Measurements from ENCODE around the gene NFATC1. TPM values are rescaled to one million over a fixed set of nuclear protein-coding genes. Genes with fewer than 3 reads are reported as not detected.

Gene NFATC1
- total RNA-seq, 2 donors from 2014 or later, result 20.3 to 79.3 TPM

DNA sequence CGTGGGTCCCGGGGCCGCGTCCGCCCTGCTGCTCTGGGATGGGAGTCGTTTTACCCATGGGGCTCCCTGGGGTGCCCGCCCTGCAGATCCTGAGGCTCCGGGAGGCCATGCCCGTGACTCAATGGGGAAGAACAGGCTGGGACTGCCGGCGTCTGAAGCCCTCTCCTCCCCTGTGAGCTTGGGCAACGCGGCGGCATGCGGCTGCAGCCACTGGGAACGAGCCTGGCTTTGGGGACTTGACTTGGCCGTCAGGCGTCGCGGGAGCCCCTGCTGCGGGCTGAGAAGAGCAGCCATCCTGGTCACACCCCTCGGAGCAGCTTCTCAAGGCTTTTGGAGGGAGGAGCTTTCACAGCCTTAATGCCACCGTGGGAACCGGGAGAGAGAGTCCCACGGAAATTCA is 157.0 kb downstream of the NFATC1 start:
- H3K36me3 Mint-ChIP-seq (ENCODE audit: low read depth), result no peaks in the 10 kb centered on the region
- H3K4me1 Mint-ChIP-seq, result no peaks in the 10 kb centered on the region
- H3K27ac Mint-ChIP-seq, result no peak overlapping the region
- no peaks in the 10 kb centered on the region for H3K27me3 Mint-ChIP-seq
- no peaks in the 10 kb centered on the region for H3K9me3 Mint-ChIP-seq
- no peak overlapping the region for H3K4me3 Mint-ChIP-seq
- no peak for ATAC-seq (replicated peaks)

DNA sequence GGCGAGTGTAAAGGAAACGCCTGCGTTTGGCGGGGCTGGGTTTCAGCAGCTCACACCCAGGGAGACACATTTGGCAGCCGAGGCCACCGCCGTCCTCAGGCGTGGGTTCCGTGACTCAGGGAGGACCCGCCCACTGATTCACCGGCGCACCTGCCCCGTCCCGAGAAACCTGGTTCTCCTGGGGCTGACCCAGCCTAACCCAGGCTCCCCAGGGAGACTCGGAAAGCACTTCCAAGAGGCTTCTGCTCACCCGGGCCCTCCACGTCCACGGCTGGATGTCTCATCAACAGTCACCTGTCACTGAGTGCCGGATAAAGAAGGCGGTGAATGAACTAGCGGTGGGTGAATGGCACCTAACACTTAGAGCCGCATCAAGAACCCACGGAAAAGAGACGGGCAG is 157.4 kb downstream of the NFATC1 start:
- Mint-ChIP-seq H3K9me3 (no peaks in the 10 kb centered on the region), H3K27ac (no peak overlapping the region), H3K4me1 (no peaks in the 10 kb centered on the region), H3K36me3 (ENCODE audit: low read depth) (no peaks in the 10 kb centered on the region), H3K4me3 (no peak overlapping the region), H3K27me3 (no peaks in the 10 kb centered on the region)
- ATAC-seq (replicated peaks), result no peak

DNA sequence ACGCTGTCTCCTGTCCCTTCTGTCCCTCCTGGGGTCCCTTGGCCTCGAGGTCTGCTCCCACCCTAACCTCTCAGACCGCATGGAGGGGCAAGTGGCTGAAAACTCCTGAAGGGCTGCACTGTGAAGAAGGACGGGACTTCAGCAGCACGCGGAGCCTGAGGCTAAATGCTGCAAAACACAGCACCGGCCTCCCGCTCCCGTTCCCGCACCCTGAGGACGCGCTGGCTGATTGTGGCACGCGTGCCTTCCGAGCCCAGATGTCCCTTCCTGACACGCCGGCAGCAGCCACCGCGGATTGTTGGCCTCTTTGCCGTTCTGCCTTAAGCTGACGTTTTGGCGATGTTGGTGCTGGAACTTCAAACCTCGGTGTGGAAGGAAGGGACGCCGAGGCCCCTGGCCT is 158.0 kb downstream of the NFATC1 start:
- ATAC-seq (replicated peaks), result no peak
- Mint-ChIP-seq H3K9me3 (no peaks in the 10 kb centered on the region), H3K4me1 (no peaks in the 10 kb centered on the region), H3K27ac (no peak overlapping the region), H3K4me3 (no peak overlapping the region), H3K27me3 (no peaks in the 10 kb centered on the region), H3K36me3 (ENCODE audit: low read depth) (no peaks in the 10 kb centered on the region)

DNA sequence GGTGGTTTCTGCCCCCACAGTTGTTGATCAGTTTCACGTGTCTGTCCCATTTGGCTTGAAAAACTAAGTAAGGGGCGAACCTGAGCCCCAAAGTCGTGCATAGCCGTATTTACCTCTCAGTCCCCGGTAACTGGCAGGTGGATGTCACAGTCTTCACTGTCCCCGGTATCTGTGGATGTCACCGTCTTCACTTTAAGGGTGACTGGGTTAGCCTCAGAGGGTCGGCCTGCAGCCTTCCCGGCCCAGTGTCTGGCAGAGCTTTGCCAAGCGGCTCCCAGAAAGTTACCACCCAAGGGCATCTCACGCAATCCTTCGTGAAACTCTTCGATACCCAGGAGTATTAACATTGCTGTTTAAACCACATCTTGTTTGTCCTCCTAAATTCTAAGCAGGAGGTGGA is 158.6 kb downstream of the NFATC1 start:
- H3K27me3 Mint-ChIP-seq, result no peaks in the 10 kb centered on the region
- no peak overlapping the region for H3K27ac Mint-ChIP-seq
- no peaks in the 10 kb centered on the region for H3K36me3 Mint-ChIP-seq (ENCODE audit: low read depth)
- no peak overlapping the region for H3K4me3 Mint-ChIP-seq
- H3K9me3 Mint-ChIP-seq, result no peaks in the 10 kb centered on the region
- no peak for ATAC-seq (replicated peaks)
- H3K4me1 Mint-ChIP-seq, result no peaks in the 10 kb centered on the region

DNA sequence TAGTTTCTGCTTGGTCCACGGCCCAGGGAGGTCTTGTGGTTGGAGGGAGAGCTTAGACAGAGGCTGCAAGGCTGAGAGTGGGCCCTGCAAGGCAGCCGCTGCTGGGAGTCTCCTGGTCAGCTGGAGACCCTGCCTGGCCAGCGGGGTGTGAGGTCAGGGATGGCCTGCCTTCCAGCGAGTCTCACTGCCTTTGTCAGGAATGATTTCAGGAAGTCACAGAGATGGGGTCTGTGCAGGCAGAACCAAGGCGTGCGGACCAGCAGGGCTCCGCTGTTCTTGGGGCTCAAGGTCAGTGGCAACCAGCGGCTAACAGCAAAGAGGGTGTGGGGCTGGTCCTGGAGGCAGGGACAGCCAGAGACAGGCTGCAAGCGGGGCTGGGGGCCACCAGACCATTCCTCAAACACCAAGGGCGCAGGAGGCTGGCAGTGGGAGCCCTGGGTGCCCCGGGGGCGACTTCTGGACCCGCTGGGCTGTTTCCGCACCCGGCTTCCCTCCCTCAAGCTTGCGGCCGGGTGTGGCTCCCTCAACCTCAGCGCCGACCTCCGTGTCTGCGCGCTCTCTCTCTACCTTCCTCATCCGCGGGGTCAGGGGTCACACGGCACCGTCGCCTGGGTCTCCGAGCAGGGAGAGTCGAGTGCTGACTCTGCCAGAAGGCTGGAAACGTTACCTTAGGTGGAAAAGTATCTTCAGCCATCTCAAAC is 159.4 kb downstream of the NFATC1 start:
- Mint-ChIP-seq H3K27me3 (no peaks in the 10 kb centered on the region), H3K4me3 (no peak overlapping the region), H3K4me1 (no peaks in the 10 kb centered on the region), H3K27ac (no peak overlapping the region), H3K36me3 (ENCODE audit: low read depth) (no peaks in the 10 kb centered on the region), H3K9me3 (no peaks in the 10 kb centered on the region)
- ATAC-seq (replicated peaks), result no peak

DNA sequence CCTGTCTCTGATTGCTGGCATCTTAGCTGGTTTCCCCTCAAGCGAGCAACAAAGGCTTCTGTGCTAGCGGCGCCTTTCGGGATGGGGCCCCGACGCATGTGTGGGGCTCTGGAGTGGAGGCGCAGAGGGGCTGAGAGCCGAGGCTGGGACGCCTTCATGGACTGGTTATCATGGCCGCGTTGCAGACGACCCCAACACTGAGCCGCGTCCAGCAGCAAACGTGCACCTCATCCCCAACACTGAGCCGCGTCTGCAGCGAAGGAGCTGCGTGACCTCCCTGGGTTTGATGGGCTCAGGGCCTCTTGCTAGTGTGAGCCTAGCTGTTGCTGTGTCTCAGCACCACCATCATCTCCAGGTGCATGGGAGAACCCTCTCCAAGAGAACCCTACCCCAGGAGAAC is 160.2 kb downstream of the NFATC1 start:
- Mint-ChIP-seq H3K9me3 (no peaks in the 10 kb centered on the region), H3K4me3 (no peak overlapping the region), H3K27me3 (no peaks in the 10 kb centered on the region), H3K36me3 (ENCODE audit: low read depth) (no peaks in the 10 kb centered on the region), H3K27ac (no peak overlapping the region), H3K4me1 (no peaks in the 10 kb centered on the region)
- ATAC-seq (replicated peaks), result no peak

DNA sequence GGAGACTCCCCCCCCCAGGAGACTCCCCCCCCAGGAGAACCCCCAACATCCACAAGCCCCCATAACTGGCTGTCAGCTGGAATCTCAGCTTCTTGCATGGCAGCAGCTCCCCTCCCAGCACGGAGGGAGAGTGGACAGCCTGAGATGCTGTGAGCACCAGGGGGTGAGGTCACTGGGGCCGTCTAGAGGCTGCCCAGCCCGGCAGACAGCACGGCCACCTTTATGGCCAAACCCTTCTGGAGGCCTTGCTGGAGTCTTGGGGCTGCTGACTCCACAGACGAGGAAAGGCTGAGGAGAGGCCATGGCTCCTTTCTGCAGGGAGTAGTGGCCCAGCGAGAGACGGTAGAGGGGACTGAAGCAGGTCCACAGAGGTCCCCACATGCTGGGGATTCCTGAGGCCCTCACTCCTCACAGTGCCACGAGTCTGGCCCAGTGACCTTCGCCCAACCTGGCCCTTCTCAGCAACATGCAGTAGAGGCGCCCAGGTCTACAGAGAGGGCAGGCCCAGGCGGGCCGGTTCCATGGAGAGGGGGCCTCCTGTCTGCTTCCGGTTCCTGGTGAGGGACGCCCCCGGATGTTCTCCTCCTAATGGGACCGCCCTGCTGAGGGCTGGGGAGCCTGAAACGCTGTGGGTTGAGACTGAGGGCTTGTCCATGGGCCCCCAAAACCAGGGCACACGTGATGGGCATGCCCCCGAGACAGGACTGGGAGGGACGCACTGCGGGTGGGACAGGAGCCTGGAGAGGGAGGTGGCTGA is 161.3 kb downstream of the NFATC1 start:
- Mint-ChIP-seq H3K27ac (no peak overlapping the region), H3K27me3 (no peaks in the 10 kb centered on the region), H3K4me1 (no peaks in the 10 kb centered on the region), H3K9me3 (no peaks in the 10 kb centered on the region), H3K4me3 (no peak overlapping the region), H3K36me3 (ENCODE audit: low read depth) (no peaks in the 10 kb centered on the region)
- ATAC-seq (replicated peaks), result no peak

DNA sequence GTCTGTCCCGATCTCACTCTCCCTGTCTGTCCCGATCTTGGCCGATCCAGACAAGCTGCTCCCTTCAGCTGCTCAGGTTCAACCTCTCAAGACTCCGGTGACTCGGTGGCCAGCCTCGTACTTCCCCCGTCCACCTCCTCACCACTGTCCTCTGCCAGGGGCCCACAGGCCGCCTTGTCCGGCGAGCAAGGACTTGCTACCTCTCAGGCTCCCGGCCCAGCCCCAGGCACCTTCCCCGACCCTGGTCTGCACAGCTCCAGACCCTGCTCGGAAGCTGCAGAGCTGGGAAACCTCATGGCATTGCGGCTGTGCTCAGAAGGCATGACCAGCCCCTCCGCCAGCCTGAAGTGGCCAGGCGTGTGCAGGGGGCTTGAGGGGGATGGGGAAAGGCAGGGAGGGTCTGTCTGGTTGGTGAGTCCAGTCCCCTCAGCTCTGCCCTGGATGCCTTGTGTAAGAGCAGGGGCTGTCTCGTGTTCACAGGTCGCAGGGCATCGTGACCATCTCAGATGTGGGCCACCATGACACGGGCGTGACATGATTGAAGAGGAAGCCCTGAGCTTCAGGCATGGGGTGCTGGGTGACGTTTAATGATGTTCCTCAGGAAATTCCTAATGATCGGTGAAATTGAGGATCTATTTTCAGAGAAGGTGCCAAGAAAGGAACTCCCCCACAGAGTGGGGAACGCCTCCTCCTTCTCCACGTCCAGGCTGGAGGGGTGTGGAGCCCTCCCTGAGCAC is 162.6 kb downstream of the NFATC1 start:
- Mint-ChIP-seq H3K27ac (no peak overlapping the region), H3K9me3 (no peaks in the 10 kb centered on the region), H3K36me3 (ENCODE audit: low read depth) (no peaks in the 10 kb centered on the region), H3K4me3 (no peak overlapping the region), H3K27me3 (no peaks in the 10 kb centered on the region), H3K4me1 (no peaks in the 10 kb centered on the region)
- ATAC-seq (replicated peaks), result no peak

DNA sequence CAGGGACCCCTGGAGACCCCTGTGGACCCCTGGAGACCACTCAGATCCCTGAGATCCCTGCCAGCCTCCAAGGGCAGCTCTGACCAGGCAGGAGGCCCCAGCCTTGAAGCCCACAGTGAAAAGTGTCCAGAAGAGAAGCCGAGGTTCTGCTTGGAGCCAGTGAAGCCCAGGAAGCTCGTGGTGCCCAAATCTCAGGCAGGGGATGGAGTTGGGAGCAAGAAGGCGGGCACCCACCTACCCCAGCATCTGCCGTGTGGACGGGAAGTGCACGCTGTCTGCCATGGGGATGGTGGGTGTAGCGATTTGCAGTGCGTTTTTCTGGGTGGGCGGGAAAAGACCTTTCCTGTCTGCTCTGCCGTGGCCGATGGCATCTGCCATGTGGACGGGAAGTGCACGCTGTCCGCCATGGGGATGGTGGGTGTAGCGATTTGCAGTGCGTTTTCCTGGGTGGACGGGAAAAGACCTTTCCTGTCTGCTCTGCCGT is 163.2 kb downstream of the NFATC1 start:
- Mint-ChIP-seq H3K4me1 (no peaks in the 10 kb centered on the region), H3K9me3 (peaks cover 4% of the 10 kb centered on the region), H3K27me3 (no peaks in the 10 kb centered on the region), H3K36me3 (ENCODE audit: low read depth) (no peaks in the 10 kb centered on the region), H3K4me3 (no peak overlapping the region), H3K27ac (no peak overlapping the region)
- ATAC-seq (replicated peaks), result no peak

DNA sequence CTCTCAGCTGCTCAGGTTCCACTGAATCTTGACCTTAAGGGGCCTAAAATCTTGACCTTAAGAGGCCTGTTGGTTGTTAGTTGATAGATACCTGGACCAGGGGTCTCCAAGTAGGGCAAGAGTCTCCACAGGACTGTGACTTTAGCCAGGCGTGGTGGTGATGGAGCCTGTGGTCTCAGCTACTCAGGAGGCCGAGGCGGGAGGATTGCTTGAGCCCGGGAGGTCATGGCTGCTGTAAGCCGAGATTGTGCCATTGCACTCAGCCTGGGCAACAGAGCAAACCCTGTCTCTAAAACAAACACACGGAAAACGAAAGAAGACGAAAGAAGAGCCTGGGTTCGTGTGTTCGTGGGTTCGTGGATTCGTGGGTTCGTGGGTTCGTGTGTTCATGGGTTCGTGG is 163.7 kb downstream of the NFATC1 start:
- H3K4me1 Mint-ChIP-seq, result no peaks in the 10 kb centered on the region
- H3K9me3 Mint-ChIP-seq, result peaks cover 4% of the 10 kb centered on the region
- no peak overlapping the region for H3K4me3 Mint-ChIP-seq
- H3K36me3 Mint-ChIP-seq (ENCODE audit: low read depth), result no peaks in the 10 kb centered on the region
- ATAC-seq (replicated peaks), result no peak
- no peaks in the 10 kb centered on the region for H3K27me3 Mint-ChIP-seq
- no peak overlapping the region for H3K27ac Mint-ChIP-seq

DNA sequence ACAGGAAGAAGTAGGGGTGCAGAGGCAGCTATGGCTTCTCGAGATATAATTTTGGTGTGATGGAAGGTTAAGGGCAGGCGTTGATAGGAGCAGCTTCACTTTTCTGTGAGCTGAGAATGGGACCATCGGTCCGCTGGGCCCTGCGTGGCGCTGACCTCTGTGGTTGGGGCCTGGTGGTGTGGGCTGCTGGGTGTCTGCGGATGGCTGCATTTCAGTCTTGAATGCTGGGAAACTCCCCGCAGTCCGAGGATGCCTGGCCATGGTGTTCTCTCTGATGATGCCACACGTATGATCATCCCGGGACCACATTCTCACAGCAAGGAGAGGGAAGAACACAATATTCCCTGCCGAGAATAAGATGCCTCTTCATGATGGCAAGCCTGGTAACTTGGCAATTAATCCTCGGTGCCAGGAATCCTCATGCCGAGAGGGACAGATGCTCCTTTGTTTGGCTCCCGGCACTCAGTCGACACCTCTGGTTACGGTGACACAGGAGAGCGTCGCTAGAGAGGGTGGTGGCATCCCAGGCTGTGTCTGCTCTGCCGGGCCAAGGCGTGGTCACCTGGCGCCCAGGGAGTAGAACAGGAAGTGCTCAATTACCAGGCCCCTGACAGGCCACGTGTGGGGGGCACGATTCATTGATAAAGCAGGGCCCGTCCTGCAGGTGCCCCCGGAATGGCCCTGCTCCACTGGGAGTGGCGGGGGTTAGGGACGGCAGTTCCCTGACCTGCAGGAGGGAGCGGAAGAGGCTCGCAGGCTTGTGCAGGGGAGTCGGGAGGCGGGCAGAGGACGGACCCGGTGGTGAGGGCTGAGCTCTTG is 164.5 kb downstream of the NFATC1 start:
- Mint-ChIP-seq H3K27me3 (no peaks in the 10 kb centered on the region), H3K27ac (no peak overlapping the region), H3K9me3 (peaks cover 4% of the 10 kb centered on the region), H3K36me3 (ENCODE audit: low read depth) (no peaks in the 10 kb centered on the region), H3K4me1 (no peaks in the 10 kb centered on the region), H3K4me3 (no peak overlapping the region)
- ATAC-seq (replicated peaks), result no peak

DNA sequence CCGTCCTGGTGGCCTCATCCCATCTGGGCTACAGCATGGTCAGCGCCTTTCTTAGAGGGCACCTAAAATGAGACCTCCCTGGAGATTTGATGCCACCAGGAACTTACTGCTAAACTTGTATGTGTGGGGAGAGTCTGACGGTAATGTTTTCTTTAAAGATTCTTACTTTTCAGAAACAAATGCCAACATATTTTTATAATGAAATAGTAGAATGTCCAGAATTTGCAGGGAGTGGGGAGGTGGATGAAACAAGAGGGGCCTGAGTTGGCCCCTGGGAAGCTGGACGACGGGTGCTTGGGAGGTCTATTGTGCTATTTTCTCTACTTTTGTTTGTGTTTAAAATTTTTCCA is 165.1 kb downstream of the NFATC1 start:
- H3K4me3 Mint-ChIP-seq, result no peak overlapping the region
- H3K9me3 Mint-ChIP-seq, result peaks cover 4% of the 10 kb centered on the region
- no peak for ATAC-seq (replicated peaks)
- H3K4me1 Mint-ChIP-seq, result no peaks in the 10 kb centered on the region
- H3K27me3 Mint-ChIP-seq, result no peaks in the 10 kb centered on the region
- H3K27ac Mint-ChIP-seq, result no peak overlapping the region
- H3K36me3 Mint-ChIP-seq (ENCODE audit: low read depth), result no peaks in the 10 kb centered on the region

DNA sequence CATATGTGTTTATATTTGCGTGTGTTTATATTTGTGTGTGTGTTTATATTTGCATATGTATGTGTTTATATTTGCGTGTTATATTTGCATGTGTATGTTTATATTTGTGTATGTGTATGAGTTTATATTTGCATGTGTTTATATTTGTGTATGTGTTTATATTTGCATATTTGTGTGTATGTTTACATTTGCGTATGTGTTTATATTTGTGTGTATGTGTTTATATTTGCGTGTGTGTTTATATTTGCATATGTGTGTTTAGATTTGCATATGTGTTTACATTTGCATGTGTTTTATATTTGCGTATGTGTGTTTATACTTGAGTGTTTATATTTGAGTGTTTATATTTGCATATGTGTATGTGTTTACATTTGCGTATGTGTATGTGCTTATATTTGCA is 168.2 kb downstream of the NFATC1 start:
- Mint-ChIP-seq H3K9me3 (peaks cover 4% of the 10 kb centered on the region), H3K27me3 (no peaks in the 10 kb centered on the region), H3K4me3 (no peak overlapping the region), H3K36me3 (ENCODE audit: low read depth) (no peaks in the 10 kb centered on the region), H3K4me1 (no peaks in the 10 kb centered on the region), H3K27ac (no peak overlapping the region)
- no peak for ATAC-seq (replicated peaks)

DNA sequence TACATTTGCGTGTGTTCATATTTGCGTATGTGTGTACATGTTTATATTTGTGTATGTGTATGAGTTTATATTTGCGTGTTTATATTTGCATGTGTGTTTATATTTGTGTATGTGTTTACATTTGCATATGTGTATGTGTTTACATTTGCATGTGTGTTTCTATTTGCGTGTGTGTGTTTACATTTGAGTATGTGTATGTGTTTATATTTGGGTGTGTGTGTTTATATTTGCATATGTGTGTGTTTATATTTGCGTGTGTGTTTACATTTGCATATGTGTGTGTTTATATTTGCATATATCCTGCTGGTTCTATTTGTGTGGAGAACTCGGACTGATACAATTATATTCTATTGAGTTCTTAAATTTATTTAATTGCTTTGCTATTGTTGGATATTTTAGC is 168.7 kb downstream of the NFATC1 start:
- Mint-ChIP-seq H3K9me3 (peaks cover 4% of the 10 kb centered on the region), H3K27ac (no peak overlapping the region), H3K4me1 (no peaks in the 10 kb centered on the region), H3K27me3 (no peaks in the 10 kb centered on the region), H3K36me3 (ENCODE audit: low read depth) (no peaks in the 10 kb centered on the region), H3K4me3 (no peak overlapping the region)
- no peak for ATAC-seq (replicated peaks)

Measured in activated T-helper 17 cell treated with anti-CD3 and anti-CD28 coated beads, Interleukin-2, amount 50 U/mL, for 72 hours (primary cell).